Upper lobe of right lung (tissue), 1 donor: ENCODE measurements around the gene STAT6. TPM values are rescaled to one million over a fixed set of nuclear protein-coding genes. Genes with fewer than 3 reads are reported as not detected.
A peak's percentile ranks its signal among the peaks of the same experiment; 100 is the strongest.

Source experiments
- ATAC-seq: fragments of 200-7000 bp; cut with Tn5 transposase; one replicate; pipeline ENCODE4 v1.9.1; 2020; ENCODE audit warnings: mild to moderate bottlenecking, moderate library complexity
- DNase-seq: peaks from one replicate; pipeline ENCODE4 v3.0.0-alpha.2; 2020
- H3K27ac ChIP-seq: fragments of 200-600 bp; one replicate; pipeline ENCODE4 v1.8.0; 2022
- H3K27me3 ChIP-seq: fragments of 200-600 bp; one replicate; pipeline ENCODE4 v1.8.0; 2022; ENCODE audit warnings: mild to moderate bottlenecking
- H3K36me3 ChIP-seq: fragments of 200-600 bp; one replicate; pipeline ENCODE4 v1.8.0; 2022
- H3K4me1 ChIP-seq: fragments of 200-600 bp; one replicate; pipeline ENCODE4 v1.8.0; 2022
- H3K4me3 ChIP-seq: fragments of 200-600 bp; one replicate; pipeline ENCODE4 v1.8.0; 2022; ENCODE audit warnings: mild to moderate bottlenecking
- H3K9me3 ChIP-seq: fragments of 200-600 bp; one replicate; pipeline ENCODE4 v1.8.0; 2022
- intact Hi-C: fragments of 100-400 bp; cut with DNase I; formaldehyde crosslinking; loops from one replicate; pipeline ENCODE4 v1.11.0; 2022
- total RNA-seq: library from RNA; stranded (reverse); fragmentation: NEBNext Ultra II Directional; extraction: Animal tissue kit (Norgen Biotek cat#: 25700); gene quantifications from one replicate; pipeline ENCODE4 v1.2.1, GENCODE V29; 2021
- TF ChIP-seq, protein P1 (sequence below): fragments of 200-600 bp; IDR thresholded peaks from one replicate; pipeline ENCODE4 v1.8.0; 2022; ENCODE audit warnings: antibody characterized with exemption
- donor health status: DM: no; HTN: yes; CAD: no; lungs with severe emphysema.

The STAT6 gene
- total RNA-seq, 1 donor from 2014 or later = 230 TPM

DNA sequence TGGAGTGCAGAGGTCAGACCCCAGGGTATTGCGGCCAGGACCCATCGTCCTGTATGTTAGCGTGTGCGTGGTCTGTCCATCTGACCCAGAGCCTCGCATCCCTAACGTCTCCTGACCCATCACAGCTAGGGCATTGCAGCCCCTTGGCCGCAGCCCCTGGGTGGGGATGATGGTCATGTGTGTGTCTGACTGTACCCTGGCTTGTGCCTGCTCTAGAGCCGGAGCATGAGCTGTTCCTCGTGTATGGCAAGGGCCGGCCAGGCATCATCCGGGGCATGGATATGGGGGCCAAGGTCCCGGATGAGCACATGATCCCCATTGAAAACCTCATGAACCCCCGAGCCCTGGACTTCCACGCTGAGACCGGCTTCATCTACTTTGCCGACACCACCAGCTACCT, 47.0 kb upstream of the STAT6 start:
- Histone ChIP-seq H3K9me3 (no peaks in the 10 kb centered on the region), H3K27me3 (no peaks in the 10 kb centered on the region), H3K4me1 (peaks cover 19% of the 10 kb centered on the region), H3K36me3 (peaks cover 89% of the 10 kb centered on the region), H3K4me3 (no peak overlapping the region), H3K27ac (no peak overlapping the region)
- DNase-seq (no peak), ATAC-seq (no peak)
- TF ChIP-seq, protein P1, sequence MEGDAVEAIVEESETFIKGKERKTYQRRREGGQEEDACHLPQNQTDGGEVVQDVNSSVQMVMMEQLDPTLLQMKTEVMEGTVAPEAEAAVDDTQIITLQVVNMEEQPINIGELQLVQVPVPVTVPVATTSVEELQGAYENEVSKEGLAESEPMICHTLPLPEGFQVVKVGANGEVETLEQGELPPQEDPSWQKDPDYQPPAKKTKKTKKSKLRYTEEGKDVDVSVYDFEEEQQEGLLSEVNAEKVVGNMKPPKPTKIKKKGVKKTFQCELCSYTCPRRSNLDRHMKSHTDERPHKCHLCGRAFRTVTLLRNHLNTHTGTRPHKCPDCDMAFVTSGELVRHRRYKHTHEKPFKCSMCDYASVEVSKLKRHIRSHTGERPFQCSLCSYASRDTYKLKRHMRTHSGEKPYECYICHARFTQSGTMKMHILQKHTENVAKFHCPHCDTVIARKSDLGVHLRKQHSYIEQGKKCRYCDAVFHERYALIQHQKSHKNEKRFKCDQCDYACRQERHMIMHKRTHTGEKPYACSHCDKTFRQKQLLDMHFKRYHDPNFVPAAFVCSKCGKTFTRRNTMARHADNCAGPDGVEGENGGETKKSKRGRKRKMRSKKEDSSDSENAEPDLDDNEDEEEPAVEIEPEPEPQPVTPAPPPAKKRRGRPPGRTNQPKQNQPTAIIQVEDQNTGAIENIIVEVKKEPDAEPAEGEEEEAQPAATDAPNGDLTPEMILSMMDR = no peak
- intact Hi-C loops = no loop called here

DNA sequence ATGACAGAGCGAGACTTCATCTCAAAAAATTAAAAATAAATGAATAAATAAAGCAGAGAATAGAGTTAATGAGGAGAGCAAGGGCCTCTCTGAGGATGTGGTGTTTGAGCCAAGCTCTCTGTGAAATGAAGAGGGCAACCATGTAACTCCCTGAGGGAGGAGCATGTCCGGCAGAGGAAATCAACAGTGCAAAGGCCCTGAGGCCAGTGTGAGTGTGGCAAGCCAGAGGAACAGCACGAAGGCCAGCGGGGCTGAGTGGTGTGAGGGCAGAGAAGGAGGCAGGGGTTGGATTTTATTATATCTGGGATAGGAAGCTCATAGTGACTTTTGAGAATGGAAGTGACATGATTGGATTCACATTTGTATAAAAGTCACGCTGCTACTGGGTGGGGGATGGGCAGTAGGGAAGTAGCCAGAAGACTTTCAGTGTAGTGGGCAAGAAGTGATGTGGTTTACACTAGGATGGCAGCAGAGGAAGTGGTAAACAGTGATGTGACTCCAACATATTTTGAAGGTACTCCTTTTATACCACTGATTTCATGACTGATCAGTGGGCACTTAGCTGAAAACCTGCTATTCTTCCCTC, 46.5 kb upstream of the STAT6 start:
- no peak overlapping the region for H3K4me3 ChIP-seq
- intact Hi-C loops = no loop called here
- no peaks in the 10 kb centered on the region for H3K9me3 ChIP-seq
- TF ChIP-seq, protein P1 = no peak
- peaks cover 84% of the 10 kb centered on the region for H3K36me3 ChIP-seq
- no peaks in the 10 kb centered on the region for H3K27me3 ChIP-seq
- peak; percentile 71 for ATAC-seq
- peaks cover 24% of the 10 kb centered on the region for H3K4me1 ChIP-seq
- DNase-seq = peak; percentile 61
- no peak overlapping the region for H3K27ac ChIP-seq

DNA sequence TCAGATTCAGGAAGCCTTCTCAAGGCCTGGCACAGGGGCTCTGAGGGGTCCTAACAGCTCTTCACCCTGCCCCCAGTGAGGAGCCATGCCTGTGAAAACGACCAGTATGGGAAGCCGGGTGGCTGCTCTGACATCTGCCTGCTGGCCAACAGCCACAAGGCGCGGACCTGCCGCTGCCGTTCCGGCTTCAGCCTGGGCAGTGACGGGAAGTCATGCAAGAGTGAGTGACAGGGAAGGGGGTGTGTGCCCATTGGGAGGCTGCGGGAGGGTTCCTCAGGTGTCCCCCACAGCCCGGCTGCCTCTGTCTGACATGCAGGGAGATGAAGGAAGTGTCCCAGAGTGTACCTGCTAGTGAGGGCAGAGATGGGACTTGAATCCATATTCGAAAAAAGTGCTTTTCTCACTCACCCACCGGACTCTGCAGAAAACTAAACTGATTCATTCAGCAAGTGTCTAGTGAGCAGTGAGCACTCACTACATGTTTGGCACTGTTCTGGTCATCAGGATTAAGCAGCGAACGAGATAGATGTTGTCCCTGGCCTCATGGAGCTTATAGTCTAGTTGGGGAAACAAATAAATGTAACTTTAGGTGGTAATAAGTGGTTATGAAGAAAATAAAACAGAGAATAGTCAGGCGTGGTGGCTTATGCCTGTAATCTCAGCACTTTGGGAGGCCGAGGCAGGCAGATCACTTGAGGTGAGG, 45.7 kb upstream of the STAT6 start:
- peaks cover 75% of the 10 kb centered on the region for H3K36me3 ChIP-seq
- no peak overlapping the region for H3K27ac ChIP-seq
- intact Hi-C loops = no loop called here
- H3K4me1 ChIP-seq = peaks cover 32% of the 10 kb centered on the region
- no peak overlapping the region for H3K4me3 ChIP-seq
- H3K27me3 ChIP-seq = no peaks in the 10 kb centered on the region
- TF ChIP-seq, protein P1 = no peak
- DNase-seq (no peak), ATAC-seq (peak; percentile 2)
- no peaks in the 10 kb centered on the region for H3K9me3 ChIP-seq

DNA sequence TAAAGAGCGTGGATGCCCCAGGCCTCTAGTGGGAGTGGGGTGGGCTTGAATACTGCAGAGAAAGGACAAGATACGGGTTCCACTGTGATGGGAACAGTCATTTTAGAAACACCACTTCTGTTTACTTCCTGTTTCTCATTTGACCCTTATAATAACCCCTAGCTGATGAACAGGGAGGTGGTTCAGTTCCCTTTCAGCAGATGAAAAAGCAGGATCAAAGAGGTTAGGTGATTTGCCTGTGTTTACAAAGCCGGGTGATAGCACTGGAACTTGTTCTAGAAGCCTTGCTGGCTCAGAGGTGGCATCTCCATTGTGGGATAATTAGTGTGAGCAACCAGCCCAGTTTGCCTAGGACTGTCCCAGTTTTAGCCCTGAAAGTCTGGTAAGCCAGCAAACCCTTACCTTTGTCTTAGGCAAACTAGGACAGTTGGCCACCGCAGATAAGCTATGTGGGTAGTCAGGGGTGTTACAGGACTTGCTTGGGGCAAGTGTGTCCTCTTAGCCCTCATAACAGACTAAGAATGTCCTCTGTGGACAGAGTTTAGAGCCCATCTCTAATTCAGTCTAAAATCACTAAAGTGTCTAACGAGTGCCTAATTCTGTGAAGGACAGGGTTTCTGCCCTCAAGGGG, 43.8 kb upstream of the STAT6 start:
- DNase-seq = no peak
- no peaks in the 10 kb centered on the region for H3K27me3 ChIP-seq
- intact Hi-C loops = no loop called here
- no peak for ATAC-seq
- H3K9me3 ChIP-seq = no peaks in the 10 kb centered on the region
- no peak overlapping the region for H3K4me3 ChIP-seq
- H3K27ac ChIP-seq = no peak overlapping the region
- TF ChIP-seq, protein P1 = no peak
- peaks cover 51% of the 10 kb centered on the region for H3K4me1 ChIP-seq
- peaks cover 56% of the 10 kb centered on the region for H3K36me3 ChIP-seq

DNA sequence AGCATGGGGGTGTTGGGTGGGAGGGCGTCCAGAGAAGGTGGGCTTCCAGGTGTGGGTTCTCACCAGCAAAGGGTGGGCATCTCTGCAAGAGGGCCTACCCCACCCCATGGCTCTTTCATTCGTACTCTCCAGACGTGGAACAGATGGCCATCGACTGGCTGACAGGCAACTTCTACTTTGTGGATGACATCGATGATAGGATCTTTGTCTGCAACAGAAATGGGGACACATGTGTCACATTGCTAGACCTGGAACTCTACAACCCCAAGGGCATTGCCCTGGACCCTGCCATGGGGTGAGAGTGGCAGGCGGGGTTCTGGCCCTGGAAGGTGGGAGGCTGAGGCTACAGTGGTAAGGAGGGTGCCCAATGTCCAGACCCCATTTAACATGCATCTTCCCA, 42.9 kb upstream of the STAT6 start:
- peaks cover 48% of the 10 kb centered on the region for H3K36me3 ChIP-seq
- no peak for ATAC-seq
- intact Hi-C loops = no loop called here
- peaks cover 60% of the 10 kb centered on the region for H3K4me1 ChIP-seq
- no peaks in the 10 kb centered on the region for H3K9me3 ChIP-seq
- TF ChIP-seq, protein P1 = no peak
- no peaks in the 10 kb centered on the region for H3K27me3 ChIP-seq
- no peak overlapping the region for H3K4me3 ChIP-seq
- DNase-seq = no peak
- no peak overlapping the region for H3K27ac ChIP-seq
